ENCODE data around the gene OR10C1.

The OR10C1 gene

DNA sequence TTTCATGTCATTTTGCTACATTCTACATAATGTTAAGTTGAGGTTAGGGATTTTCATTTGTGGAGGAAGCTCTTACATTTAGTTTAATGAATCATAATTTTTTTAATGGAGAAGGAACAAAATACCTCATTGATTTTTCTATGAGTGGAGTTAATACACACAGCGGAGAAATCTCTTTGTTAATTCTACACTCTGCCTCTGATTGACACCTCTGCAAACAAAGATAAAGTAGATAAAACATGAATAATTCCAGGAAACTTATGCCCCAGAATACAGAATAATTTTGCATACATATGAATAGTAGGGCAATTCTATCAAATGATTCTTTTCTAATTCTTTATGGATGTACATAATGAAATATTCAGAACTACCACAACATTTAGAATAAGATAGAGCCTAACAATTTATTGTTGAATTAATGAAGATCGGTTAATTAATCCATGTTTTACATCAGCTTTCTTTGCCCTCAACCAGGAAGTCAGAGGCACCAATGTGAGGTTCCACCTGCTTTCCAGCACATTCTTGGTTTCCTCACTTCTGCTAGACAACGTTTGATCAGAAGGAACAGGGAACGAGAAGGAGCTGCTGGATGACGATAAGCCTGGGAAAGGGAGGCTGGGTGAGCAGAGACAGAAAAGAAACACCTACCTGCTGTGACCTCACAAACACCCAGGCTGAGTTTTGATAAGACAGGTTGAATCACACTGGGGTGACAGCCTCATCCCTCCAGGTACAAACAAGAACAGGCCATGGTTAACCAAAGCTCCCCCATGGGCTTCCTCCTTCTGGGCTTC is 22.1 kb downstream of the OR10C1 start:
- no peak overlapping the region for H3K4me3 ChIP-seq (ENCODE audit: low read length)
- no peak for TF ChIP-seq ZNF274 (IDR thresholded peaks at IDR 0.05; ENCODE audit: low read depth, low read length)

DNA sequence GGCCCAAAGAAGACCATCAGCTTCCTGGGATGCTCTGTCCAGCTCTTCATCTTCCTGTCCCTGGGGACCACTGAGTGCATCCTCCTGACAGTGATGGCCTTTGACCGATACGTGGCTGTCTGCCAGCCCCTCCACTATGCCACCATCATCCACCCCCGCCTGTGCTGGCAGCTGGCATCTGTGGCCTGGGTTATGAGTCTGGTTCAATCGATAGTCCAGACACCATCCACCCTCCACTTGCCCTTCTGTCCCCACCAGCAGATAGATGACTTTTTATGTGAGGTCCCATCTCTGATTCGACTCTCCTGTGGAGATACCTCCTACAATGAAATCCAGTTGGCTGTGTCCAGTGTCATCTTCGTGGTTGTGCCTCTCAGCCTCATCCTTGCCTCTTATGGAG is 22.9 kb downstream of the OR10C1 start:
- TF ChIP-seq ZNF274 (IDR thresholded peaks at IDR 0.05; ENCODE audit: low read depth, low read length): no peak
- no peak overlapping the region for H3K4me3 ChIP-seq (ENCODE audit: low read length)

DNA sequence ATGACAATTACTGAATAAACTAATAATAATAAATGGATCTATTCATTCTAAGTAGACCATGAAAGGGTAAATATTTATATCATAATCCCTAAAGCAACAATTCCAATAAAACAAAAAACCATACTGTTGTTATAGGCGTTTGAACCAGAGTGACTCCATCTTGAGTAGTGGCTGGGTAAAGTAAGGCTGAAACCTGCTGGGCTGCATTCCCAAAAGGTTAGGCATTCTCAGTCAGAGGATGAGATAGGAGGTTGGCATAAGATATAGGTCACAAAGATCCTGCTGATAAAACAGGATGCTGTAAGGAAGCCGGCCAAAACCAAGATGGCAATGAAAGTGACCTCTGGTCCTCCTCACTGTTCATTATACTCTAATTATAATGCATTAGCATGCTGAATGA is 26.2 kb downstream of the OR10C1 start:
- H3K4me3 ChIP-seq (ENCODE audit: low read length): no peak overlapping the region

GRCh38 chr6:29465801-29466200 is 26.7 kb downstream of the OR10C1 start:
- no peak overlapping the region for H3K4me3 ChIP-seq (ENCODE audit: low read length)
- TF ChIP-seq ZNF274 (IDR thresholded peaks at IDR 0.05; ENCODE audit: low read depth, low read length): no peak

More for the DNA sequence above, 26.2 kb downstream of the OR10C1 start:
- TF ChIP-seq ZNF274 (IDR thresholded peaks at IDR 0.05; ENCODE audit: low read depth, low read length): no peak

DNA sequence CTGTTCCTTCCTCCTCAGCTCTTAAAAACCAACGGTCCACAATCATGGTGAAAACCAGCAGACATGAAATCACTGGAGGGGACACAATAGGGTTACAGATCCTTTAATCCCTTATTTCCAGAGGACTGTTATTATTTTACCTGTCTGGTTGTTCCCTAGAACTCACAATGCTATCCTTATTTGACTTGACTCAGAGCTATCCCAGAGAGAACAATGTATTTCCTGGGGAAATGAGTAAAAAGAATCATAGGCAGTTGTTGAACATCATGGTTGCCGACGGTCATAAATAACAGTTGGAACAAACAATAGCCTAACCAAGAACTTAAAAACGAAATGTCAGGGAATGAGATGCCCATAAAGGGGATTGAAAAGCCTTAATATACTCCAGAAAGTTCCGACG is 27.1 kb downstream of the OR10C1 start:
- no peak for TF ChIP-seq ZNF274 (IDR thresholded peaks at IDR 0.05; ENCODE audit: low read depth, low read length)
- H3K4me3 ChIP-seq (ENCODE audit: low read length): no peak overlapping the region

GRCh38 chr6:29474996-29475395 is 35.9 kb downstream of the OR10C1 start:
- TF ChIP-seq ZNF274 (IDR thresholded peaks at IDR 0.05; ENCODE audit: low read depth, low read length): no peak
- no peak overlapping the region for H3K4me3 ChIP-seq (ENCODE audit: low read length)

DNA sequence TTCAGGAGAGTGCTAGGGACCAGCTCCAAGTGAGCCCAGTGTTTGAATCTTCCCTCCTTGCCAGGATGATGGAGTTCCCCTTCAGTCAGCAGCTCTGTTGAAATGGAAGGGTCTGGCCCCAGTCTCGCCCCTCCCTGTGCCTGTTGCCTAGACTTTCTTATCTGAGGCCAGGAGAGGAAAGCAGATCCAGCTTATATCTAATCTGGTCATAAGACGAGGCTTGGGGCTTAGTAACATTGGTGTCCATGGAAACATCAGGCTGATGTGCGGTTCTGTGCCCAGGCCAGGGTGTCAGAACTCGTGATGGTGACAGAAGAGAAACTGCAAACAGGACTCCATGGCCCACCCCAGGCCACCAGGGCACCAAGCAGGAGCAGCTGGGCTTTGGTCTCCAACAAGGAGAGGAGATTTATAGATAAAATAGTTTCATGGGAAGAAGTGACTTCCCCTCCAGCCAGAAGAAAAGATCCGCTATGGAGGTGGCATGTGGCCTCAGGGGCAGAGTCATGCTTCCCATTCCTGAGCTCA is 38.9 kb downstream of the OR10C1 start:
- no peak for TF ChIP-seq ZNF274 (IDR thresholded peaks at IDR 0.05; ENCODE audit: low read depth, low read length)

DNA sequence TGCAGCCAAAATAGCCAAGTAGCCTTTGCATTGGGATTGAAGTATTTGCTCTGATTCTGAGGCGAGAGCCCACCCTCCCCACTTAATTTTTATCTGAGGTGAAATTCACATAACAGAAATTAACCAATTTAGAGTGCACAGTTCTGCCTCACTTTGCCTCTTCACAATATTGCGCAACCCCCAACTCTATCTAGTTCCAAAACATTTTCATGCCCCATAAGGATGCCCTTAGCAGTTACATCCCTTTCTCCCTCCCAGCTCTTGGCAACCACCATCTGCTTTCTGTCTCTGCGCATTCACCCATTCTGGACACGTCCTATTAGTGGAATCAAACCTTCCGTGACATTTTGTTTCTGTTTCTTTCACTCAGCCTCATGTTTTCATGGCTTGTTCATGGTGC is 39.6 kb downstream of the OR10C1 start:
- H3K4me3 ChIP-seq (ENCODE audit: low read length): no peak overlapping the region
- no peak for TF ChIP-seq ZNF274 (IDR thresholded peaks at IDR 0.05; ENCODE audit: low read depth, low read length)

More for the DNA sequence above, 38.9 kb downstream of the OR10C1 start:
- H3K4me3 ChIP-seq (ENCODE audit: low read length): no peak overlapping the region

DNA sequence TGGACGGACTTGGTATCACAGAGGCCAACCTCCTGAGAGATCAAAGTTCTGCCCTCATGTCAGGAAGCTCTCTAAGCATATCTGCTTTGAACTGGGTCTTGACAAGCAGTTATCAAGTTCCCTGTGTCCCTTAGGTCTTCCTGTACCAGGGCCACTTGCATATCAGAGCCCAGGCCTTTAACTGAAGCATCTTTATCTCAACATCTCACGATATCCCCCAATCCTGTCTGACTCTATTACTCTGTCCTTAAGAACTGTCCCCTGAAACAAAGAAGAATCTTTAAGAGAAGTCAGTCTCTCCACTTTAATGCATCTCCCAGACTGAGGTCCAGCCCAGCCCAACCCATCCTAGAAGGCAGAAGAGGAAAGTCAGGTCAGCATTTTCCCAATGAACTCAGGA is 40.5 kb downstream of the OR10C1 start:
- H3K4me3 ChIP-seq (ENCODE audit: low read length): no peak overlapping the region
- no peak for TF ChIP-seq ZNF274 (IDR thresholded peaks at IDR 0.05; ENCODE audit: low read depth, low read length)

DNA sequence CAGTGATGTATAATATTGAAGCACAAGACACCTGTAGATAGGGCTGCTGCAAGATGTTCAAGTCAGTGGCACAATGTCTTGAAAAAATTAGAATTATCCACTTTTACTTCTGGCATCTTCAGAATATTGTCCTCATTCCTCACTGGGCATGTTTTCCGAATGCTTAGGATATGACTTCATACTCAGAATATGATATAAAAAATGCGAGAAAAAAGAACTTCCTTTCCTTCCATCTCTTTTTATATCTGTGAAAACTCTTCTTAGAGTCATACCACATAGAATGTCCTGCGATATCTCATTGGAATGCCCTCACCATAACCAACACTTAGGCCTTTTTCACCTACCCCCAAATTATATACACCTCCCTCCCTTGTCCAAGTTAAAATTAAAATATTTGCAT is 44.1 kb downstream of the OR10C1 start:
- no peak overlapping the region for H3K4me3 ChIP-seq (ENCODE audit: low read length)
- TF ChIP-seq ZNF274 (IDR thresholded peaks at IDR 0.05; ENCODE audit: low read depth, low read length): no peak

GRCh38 chr6:29483735-29484134 is 44.6 kb downstream of the OR10C1 start:
- TF ChIP-seq ZNF274 (IDR thresholded peaks at IDR 0.05; ENCODE audit: low read depth, low read length): no peak
- H3K4me3 ChIP-seq (ENCODE audit: low read length): no peak overlapping the region

GRCh38 chr6:29486577-29486976 is 47.5 kb downstream of the OR10C1 start:
- no peak for TF ChIP-seq ZNF274 (IDR thresholded peaks at IDR 0.05; ENCODE audit: low read depth, low read length)
- no peak overlapping the region for H3K4me3 ChIP-seq (ENCODE audit: low read length)

GRCh38 chr6:29487131-29487530 is 48.0 kb downstream of the OR10C1 start:
- no peak for TF ChIP-seq ZNF274 (IDR thresholded peaks at IDR 0.05; ENCODE audit: low read depth, low read length)
- H3K4me3 ChIP-seq (ENCODE audit: low read length): no peak overlapping the region

GRCh38 chr6:29487660-29488059 is 48.6 kb downstream of the OR10C1 start, which contains the start of gene MAS1L:
TSS of gene MAS1L (minus strand) at chr6:29487956. CDS start at chr6:29487902, 54 bp downstream.
- TF ChIP-seq ZNF274 (IDR thresholded peaks at IDR 0.05; ENCODE audit: low read depth, low read length): no peak
- no peak within 1 kb of the TSS for H3K4me3 ChIP-seq (ENCODE audit: low read length)

DNA sequence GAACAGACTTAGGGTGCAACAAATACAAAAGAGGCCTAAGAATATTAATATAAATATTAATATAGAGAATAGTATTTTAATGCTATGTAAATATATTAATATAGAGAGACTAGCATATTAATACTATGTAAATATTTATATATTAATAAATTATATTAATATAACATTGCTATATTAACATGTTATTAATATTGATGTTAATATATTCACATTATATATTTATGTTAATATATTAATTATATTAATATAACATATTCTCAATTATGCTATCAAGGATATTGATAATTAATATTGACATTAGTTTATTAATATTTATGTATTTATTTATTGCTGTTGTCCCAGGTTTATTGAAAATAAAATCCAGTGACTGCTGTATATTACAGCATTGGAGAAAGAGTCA is 49.8 kb downstream of the OR10C1 start:
- TF ChIP-seq ZNF274 (IDR thresholded peaks at IDR 0.05; ENCODE audit: low read depth, low read length): no peak

More for the DNA sequence above, 49.8 kb downstream of the OR10C1 start:
- no peak overlapping the region for H3K4me3 ChIP-seq (ENCODE audit: low read length)

Data from GM08714 (cell line).